GM10248 (cell line): ENCODE measurements around the gene COL9A3.

Experiments
- CTCF ChIA-PET: fragments of 300-600 bp; sonication (Branson Sonifier 250); formaldehyde crosslinking; extraction: SDS; loops from one replicate; lab custom pipeline; 2021; ENCODE audit warnings: antibody characterized with exemption; lab: Yijun Ruan, JAX
- POLR2A ChIA-PET: fragments of 350-650 bp; sonication (Branson Sonifier 250); formaldehyde crosslinking; extraction: SDS; loops from one replicate; lab custom pipeline; 2020; ENCODE audit warnings: antibody characterized with exemption; lab: Yijun Ruan, JAX
- DNase-seq: peaks from one replicate; pipeline ENCODE4 v3.0.0; 2012; ENCODE audit errors: extremely low spot score
- CTCF ChIP-seq: IDR thresholded peaks from 2 replicates; pipeline ENCODE4 v1.5.1; 2012; ENCODE audit warnings: mild to moderate bottlenecking, low read depth; ENCODE audit errors: extremely low read depth, missing control alignments, control extremely low read depth

Gene COL9A3

GRCh38 chr20:62879275-62880146 is 62.7 kb downstream of the COL9A3 start:
- no peak for DNase-seq
- POLR2A ChIA-PET: no interaction called here
- TF ChIP-seq CTCF: no peak
- CTCF ChIA-PET: interaction anchor here (1.2 kb wide), 1 partner anchor 10 kb away, joined by 3 read pairs; no protein-coding TSS in a partner anchor

- ChIA-PET CTCF (interaction anchor here (1.0 kb wide), 1 partner anchor 28 kb away, joined by 3 read pairs; no protein-coding TSS in a partner anchor), POLR2A (no interaction called here)
- no peak for DNase-seq
- no peak for TF ChIP-seq CTCF
Measured at GRCh38 chr20:62880147-62880934, 63.5 kb downstream of the COL9A3 start.

DNA sequence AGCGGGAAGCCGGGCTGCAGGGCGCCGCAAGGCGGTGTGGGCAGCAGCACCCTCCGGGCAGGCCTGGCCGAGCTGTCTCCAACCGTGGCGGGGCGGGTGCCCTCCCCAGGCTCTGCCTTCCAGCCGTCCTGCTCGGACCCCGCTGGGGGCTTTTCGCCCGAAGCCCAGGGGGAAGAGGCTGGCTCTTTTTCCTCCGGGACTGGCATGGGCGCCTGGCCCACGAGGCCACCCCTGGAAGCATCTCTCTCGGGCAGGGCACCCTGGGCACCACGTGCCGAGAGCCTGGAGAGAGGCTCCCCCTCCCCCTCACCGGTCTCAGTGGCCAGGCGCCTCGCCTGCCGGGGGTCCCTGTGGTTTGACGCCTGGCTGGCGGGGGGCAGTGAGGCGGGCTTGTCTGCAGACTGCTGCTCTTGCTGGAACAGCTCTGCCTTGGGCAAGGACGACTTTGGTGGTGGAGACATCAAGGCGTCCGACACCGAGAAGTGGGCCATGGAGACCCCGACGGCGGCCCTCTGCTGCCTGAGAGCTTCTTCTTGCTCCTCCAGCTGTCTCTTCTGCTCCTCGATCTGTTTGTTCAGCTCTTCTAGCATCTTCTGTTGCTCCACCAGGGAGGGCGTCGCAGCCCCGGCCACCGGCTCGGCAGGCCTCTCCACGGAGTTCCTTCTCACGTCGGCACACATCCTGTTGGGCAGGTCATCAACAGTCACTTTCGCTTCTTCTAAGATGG is 64.2 kb downstream of the COL9A3 start:
- CTCF ChIA-PET: interaction anchor here (1.0 kb wide), 1 partner anchor 27 kb away, joined by 3 read pairs; no protein-coding TSS in a partner anchor
- TF ChIP-seq CTCF: no peak
- POLR2A ChIA-PET: no interaction called here
- no peak for DNase-seq

GRCh38 chr20:62881662-62882395 is 65.0 kb downstream of the COL9A3 start:
- TF ChIP-seq CTCF: no peak
- ChIA-PET POLR2A (no interaction called here), CTCF (no interaction called here)
- DNase-seq: no peak

GRCh38 chr20:62882426-62882825 is 65.6 kb downstream of the COL9A3 start:
- POLR2A ChIA-PET: no interaction called here

More at GRCh38 chr20:62882426-62882825, 65.6 kb downstream of the COL9A3 start:
- TF ChIP-seq CTCF: no peak
- CTCF ChIA-PET: no interaction called here
- no peak for DNase-seq
